VCaP (cell line): ENCODE data around the gene ANKRD44.
A peak's percentile ranks its signal among the peaks of the same experiment; 100 is the strongest.

Source experiments
- H3K27ac ChIP-seq: fragments of 450-650 bp; 2 replicates; pipeline ENCODE4 v1.5.1; 2017
- CTCF ChIP-seq: fragments of 450-650 bp; conservative IDR thresholded peaks from 2 replicates; pipeline ENCODE4 v1.5.1; 2017; ENCODE audit warnings: mild to moderate bottlenecking, moderate library complexity

ANKRD44 gene

GRCh38 chr2:197284956-197285355 lies 25.6 kb downstream of the ANKRD44 start:
- no peak overlapping the region; the same call in 1 of the 2 replicates for H3K27ac ChIP-seq

GRCh38 chr2:197281421-197281820 lies 29.2 kb downstream of the ANKRD44 start:
- TF ChIP-seq CTCF: no peak
- H3K27ac ChIP-seq: no peak overlapping the region

More at GRCh38 chr2:197284956-197285355, 25.6 kb downstream of the ANKRD44 start:
- TF ChIP-seq CTCF: no peak

- peak overlapping the region; percentile 51 for H3K27ac ChIP-seq
- no peak for TF ChIP-seq CTCF
Observed at GRCh38 chr2:197280015-197280702, 30.4 kb downstream of the ANKRD44 start.

GRCh38 chr2:197278799-197279763 lies 31.5 kb downstream of the ANKRD44 start:
- no peak for TF ChIP-seq CTCF
- H3K27ac ChIP-seq: peak overlapping the region; percentile 51

GRCh38 chr2:197277794-197278193 lies 32.8 kb downstream of the ANKRD44 start:
- no peak for TF ChIP-seq CTCF
- no peak overlapping the region for H3K27ac ChIP-seq

- TF ChIP-seq CTCF: no peak
- H3K27ac ChIP-seq: no peak overlapping the region
Observed at GRCh38 chr2:197276156-197276555, 34.4 kb downstream of the ANKRD44 start.

GRCh38 chr2:197274937-197275336 lies 35.6 kb downstream of the ANKRD44 start:
- no peak for TF ChIP-seq CTCF
- H3K27ac ChIP-seq: no peak overlapping the region
